Measurements from ENCODE around the gene CNDP2.

Gene CNDP2

GRCh38 chr18:74567822-74568221 lies 71.7 kb downstream of the CNDP2 start:
- no peak for TF ChIP-seq CTCF (conservative IDR thresholded peaks at IDR 0.05; ENCODE audit: low read depth, low read length)
- H3K4me3 ChIP-seq (ENCODE audit: low read depth, low read length) = no peak overlapping the region
- DNase-seq (ENCODE audit: low read depth) = no peak

- TF ChIP-seq CTCF (conservative IDR thresholded peaks at IDR 0.05; ENCODE audit: low read depth, low read length) = no peak
- no peak overlapping the region for H3K4me3 ChIP-seq (ENCODE audit: low read depth, low read length)
- DNase-seq (ENCODE audit: low read depth) = no peak
Observed at GRCh38 chr18:74569401-74569800, 73.2 kb downstream of the CNDP2 start.

- no peak overlapping the region for H3K4me3 ChIP-seq (ENCODE audit: low read depth, low read length)
- no peak for TF ChIP-seq CTCF (conservative IDR thresholded peaks at IDR 0.05; ENCODE audit: low read depth, low read length)
- no peak for DNase-seq (ENCODE audit: low read depth)
Observed at GRCh38 chr18:74570266-74570665, 74.1 kb downstream of the CNDP2 start.

- no peak for TF ChIP-seq CTCF (conservative IDR thresholded peaks at IDR 0.05; ENCODE audit: low read depth, low read length)
- DNase-seq (ENCODE audit: low read depth) = no peak
- H3K4me3 ChIP-seq (ENCODE audit: low read depth, low read length) = no peak overlapping the region
Observed at GRCh38 chr18:74571895-74572680, 75.9 kb downstream of the CNDP2 start.

- DNase-seq (ENCODE audit: low read depth) = no peak
- no peak overlapping the region for H3K4me3 ChIP-seq (ENCODE audit: low read depth, low read length)
- TF ChIP-seq CTCF (conservative IDR thresholded peaks at IDR 0.05; ENCODE audit: low read depth, low read length) = no peak
Observed at GRCh38 chr18:74573053-74573452, 76.9 kb downstream of the CNDP2 start.

All from choroid plexus epithelial cell (primary cell).